Glutamatergic neuron (in vitro differentiated cells): ENCODE measurements around the gene TMOD2. TPM values are rescaled to one million over a fixed set of nuclear protein-coding genes. Genes with fewer than 3 reads are reported as not detected.

Experiments used
- DNase-seq: peaks from one replicate; pipeline ENCODE4 v3.0.0; 2022
- H3K27ac Mint-ChIP-seq: one replicate; pipeline ENCODE4 v1.8.0; 2020; ENCODE audit warnings: mild to moderate bottlenecking, mixed read lengths, inconsistent platforms; ENCODE audit not compliant: unreplicated experiment
- H3K27me3 Mint-ChIP-seq: one replicate; pipeline ENCODE4 v1.8.0; 2020; ENCODE audit warnings: mild to moderate bottlenecking, moderate library complexity, mixed read lengths, inconsistent platforms; ENCODE audit not compliant: unreplicated experiment
- H3K36me3 Mint-ChIP-seq: one replicate; pipeline ENCODE4 v1.8.0; 2020; ENCODE audit warnings: mild to moderate bottlenecking, mixed read lengths, inconsistent platforms; ENCODE audit not compliant: unreplicated experiment
- H3K4me1 Mint-ChIP-seq: one replicate; pipeline ENCODE4 v1.8.0; 2020; ENCODE audit warnings: mild to moderate bottlenecking, low read depth, mixed read lengths, inconsistent platforms; ENCODE audit not compliant: unreplicated experiment
- H3K4me3 Mint-ChIP-seq: one replicate; pipeline ENCODE4 v1.8.0; 2020; ENCODE audit warnings: mild to moderate bottlenecking, mixed read lengths, inconsistent platforms; ENCODE audit not compliant: unreplicated experiment
- H3K9me3 Mint-ChIP-seq: one replicate; pipeline ENCODE4 v1.8.0; 2020; ENCODE audit warnings: mild to moderate bottlenecking, moderate library complexity, mixed read lengths, inconsistent platforms; ENCODE audit not compliant: unreplicated experiment
- total RNA-seq: library from RNA; stranded (reverse); fragmentation: NEBNext Ultra II Directional; extraction: Animal tissue kit (Norgen Biotek cat#: 25700); gene quantifications from one replicate; pipeline ENCODE4 v1.2.1, GENCODE V29; 2021; ENCODE audit not compliant: unreplicated experiment
- TF ChIP-seq, protein P1 (sequence below): fragments of 200-600 bp; sonication (generic); IDR thresholded peaks from one replicate; pipeline ENCODE4 v1.5.0; 2021; ENCODE audit not compliant: partially characterized antibody, unreplicated experiment

Gene TMOD2
- total RNA-seq, 1 donor from 2014 or later = 75.0 TPM

GRCh38 chr15:51735228-51736010 is 16.0 kb upstream of the TMOD2 start:
- Mint-ChIP-seq H3K4me1 (peaks cover 9% of the 10 kb centered on the region), H3K27me3 (peaks cover 9% of the 10 kb centered on the region), H3K4me3 (no peak overlapping the region), H3K36me3 (no peaks in the 10 kb centered on the region), H3K9me3 (peaks cover 2% of the 10 kb centered on the region), H3K27ac (no peak overlapping the region)
- DNase-seq = no peak
- TF ChIP-seq, protein P1, sequence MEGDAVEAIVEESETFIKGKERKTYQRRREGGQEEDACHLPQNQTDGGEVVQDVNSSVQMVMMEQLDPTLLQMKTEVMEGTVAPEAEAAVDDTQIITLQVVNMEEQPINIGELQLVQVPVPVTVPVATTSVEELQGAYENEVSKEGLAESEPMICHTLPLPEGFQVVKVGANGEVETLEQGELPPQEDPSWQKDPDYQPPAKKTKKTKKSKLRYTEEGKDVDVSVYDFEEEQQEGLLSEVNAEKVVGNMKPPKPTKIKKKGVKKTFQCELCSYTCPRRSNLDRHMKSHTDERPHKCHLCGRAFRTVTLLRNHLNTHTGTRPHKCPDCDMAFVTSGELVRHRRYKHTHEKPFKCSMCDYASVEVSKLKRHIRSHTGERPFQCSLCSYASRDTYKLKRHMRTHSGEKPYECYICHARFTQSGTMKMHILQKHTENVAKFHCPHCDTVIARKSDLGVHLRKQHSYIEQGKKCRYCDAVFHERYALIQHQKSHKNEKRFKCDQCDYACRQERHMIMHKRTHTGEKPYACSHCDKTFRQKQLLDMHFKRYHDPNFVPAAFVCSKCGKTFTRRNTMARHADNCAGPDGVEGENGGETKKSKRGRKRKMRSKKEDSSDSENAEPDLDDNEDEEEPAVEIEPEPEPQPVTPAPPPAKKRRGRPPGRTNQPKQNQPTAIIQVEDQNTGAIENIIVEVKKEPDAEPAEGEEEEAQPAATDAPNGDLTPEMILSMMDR = no peak

- peaks cover 9% of the 10 kb centered on the region for H3K27me3 Mint-ChIP-seq
- peaks cover 2% of the 10 kb centered on the region for H3K9me3 Mint-ChIP-seq
- TF ChIP-seq, protein P1 = no peak
- H3K27ac Mint-ChIP-seq = no peak overlapping the region
- DNase-seq = no peak
- no peaks in the 10 kb centered on the region for H3K36me3 Mint-ChIP-seq
- H3K4me3 Mint-ChIP-seq = no peak overlapping the region
- peaks cover 9% of the 10 kb centered on the region for H3K4me1 Mint-ChIP-seq
Observed at GRCh38 chr15:51736069-51736468, 15.3 kb upstream of the TMOD2 start.

GRCh38 chr15:51736751-51737521 is 14.5 kb upstream of the TMOD2 start:
- TF ChIP-seq, protein P1 = no peak
- H3K27ac Mint-ChIP-seq = no peak overlapping the region
- peak overlapping the region; percentile 86 for H3K4me3 Mint-ChIP-seq
- H3K36me3 Mint-ChIP-seq = no peaks in the 10 kb centered on the region
- DNase-seq = peak; percentile 66
- peaks cover 9% of the 10 kb centered on the region for H3K27me3 Mint-ChIP-seq
- peaks cover 9% of the 10 kb centered on the region for H3K4me1 Mint-ChIP-seq
- peaks cover 2% of the 10 kb centered on the region for H3K9me3 Mint-ChIP-seq

DNA sequence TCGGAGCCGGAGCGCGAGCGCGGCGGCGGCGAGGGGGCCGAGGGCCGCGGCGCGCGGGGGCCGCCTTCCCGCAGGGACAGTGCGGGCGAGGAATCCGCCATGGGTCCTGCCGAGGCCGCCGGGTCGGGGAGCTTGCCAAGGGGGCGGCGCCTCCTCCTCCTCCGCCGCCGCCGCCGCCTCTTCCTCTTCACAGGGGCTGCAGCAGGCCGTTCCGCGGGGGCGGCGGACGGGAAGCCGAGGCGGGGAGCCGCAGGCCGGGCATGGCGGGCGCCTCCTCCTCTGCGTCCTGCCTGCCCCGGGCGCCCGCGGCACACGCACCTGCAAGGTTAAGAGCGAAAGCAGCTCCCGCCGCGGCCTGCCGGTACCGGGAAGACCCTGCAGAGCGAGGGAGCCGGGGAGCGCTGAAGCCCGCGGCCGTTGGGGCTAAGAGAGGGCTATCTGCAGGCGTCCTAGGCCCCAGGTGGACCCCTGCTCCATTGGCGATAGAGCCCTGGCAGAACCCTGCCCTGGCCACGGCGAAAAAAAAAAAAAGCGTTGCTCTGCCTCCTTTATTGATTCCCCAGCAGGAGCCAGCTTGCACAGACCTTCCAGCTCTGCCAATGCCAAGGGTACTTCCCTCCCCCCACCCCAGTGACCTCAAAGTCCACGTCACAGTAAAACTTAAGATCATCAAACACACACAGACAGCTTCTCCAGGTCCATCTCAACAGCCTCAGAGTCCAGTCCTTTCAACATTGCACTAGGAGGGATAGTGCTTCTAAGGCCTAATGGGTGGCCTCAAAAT is 13.7 kb upstream of the TMOD2 start, which contains the start of gene LYSMD2:
TSS of gene LYSMD2 (minus strand) at position 134 of the 784 bp plus-strand sequence. CDS start at position 101, 33 bp downstream.
- Mint-ChIP-seq H3K27me3 (peaks cover 9% of the 10 kb centered on the region), H3K27ac (no peak within 1 kb of the TSS), H3K4me1 (peaks cover 9% of the 10 kb centered on the region), H3K9me3 (peaks cover 2% of the 10 kb centered on the region), H3K4me3 (peak within 1 kb of the TSS; percentile 86), H3K36me3 (no peaks in the 10 kb centered on the region)
- TF ChIP-seq, protein P1 = no peak
- DNase-seq = peak; percentile 59
